IMR-90 (cell line): ENCODE measurements around the gene COL6A5. TPM values are rescaled to one million over a fixed set of nuclear protein-coding genes. Genes with fewer than 3 reads are reported as not detected.

ENCODE experiments used
- ATAC-seq: fragments of 200-7000 bp; cut with Tn5 transposase; 2 replicates; pipeline ENCODE4 v1.9.1; 2020; ENCODE audit warnings: low read depth, mild to moderate bottlenecking, moderate library complexity
- BruUV-seq: library from RNA; stranded (reverse); fragments of 400-500 nt; replicated peaks from 2 replicates; lab custom pipeline; 2021; lab: Mats Ljungman, UMichigan
- CTCF ChIA-PET: fragments of 300-600 bp; formaldehyde crosslinking; extraction: SDS; loops from one replicate; lab custom pipeline; 2021; ENCODE audit warnings: antibody characterized with exemption; lab: Yijun Ruan, JAX
- POLR2A ChIA-PET: fragments of 300-600 bp; sonication (Branson Sonifier 250); formaldehyde crosslinking; loops from one replicate; lab custom pipeline; 2022; ENCODE audit warnings: antibody characterized with exemption; ENCODE audit not compliant: unreplicated experiment; lab: Charles Lee
- DNase-seq: peaks from one replicate; pipeline ENCODE4 v3.0.0; 2013
- H2AFZ ChIP-seq: replicated peaks from 2 replicates; pipeline ENCODE3; 2013; ENCODE audit warnings: low read length, mild to moderate bottlenecking; ENCODE audit not compliant: poor library complexity
- H2AK5ac ChIP-seq: 2 replicates; pipeline ENCODE4 v1.6.1; 2013; ENCODE audit warnings: low read depth, low read length, inconsistent platforms
- H2AK9ac ChIP-seq: replicated peaks from 2 replicates; pipeline ENCODE3; 2013; ENCODE audit warnings: mild to moderate bottlenecking, low read depth, low read length, moderate library complexity; ENCODE audit not compliant: poor library complexity
- H2BK120ac ChIP-seq: 2 replicates; pipeline ENCODE4 v1.6.1; 2013; ENCODE audit warnings: low read depth, low read length, inconsistent platforms
- H2BK15ac ChIP-seq: 3 replicates; pipeline ENCODE4 v1.6.1; 2013; ENCODE audit warnings: low read depth, low read length, inconsistent platforms
- H2BK20ac ChIP-seq: 2 replicates; pipeline ENCODE4 v1.6.1; 2013; ENCODE audit warnings: low read depth, mild to moderate bottlenecking, inconsistent platforms, low read length, moderate library complexity
- H2BK5ac ChIP-seq: 2 replicates; pipeline ENCODE4 v1.6.1; 2013; ENCODE audit warnings: mild to moderate bottlenecking, low read depth, low read length, inconsistent platforms; ENCODE audit not compliant: poor library complexity, severe bottlenecking
- H3K14ac ChIP-seq: replicated peaks from 2 replicates; pipeline ENCODE4 v1.6.1; 2013; ENCODE audit warnings: low read depth, low read length, inconsistent platforms
- H3K18ac ChIP-seq: 2 replicates; pipeline ENCODE4 v1.6.1; 2013; ENCODE audit warnings: low read depth, low read length, control low read depth
- H3K23ac ChIP-seq: 2 replicates; pipeline ENCODE4 v1.6.1; 2013; ENCODE audit warnings: low read depth, low read length, inconsistent platforms
- H3K27ac ChIP-seq: 2 replicates; pipeline ENCODE4 v1.5.1; 2013; ENCODE audit warnings: mild to moderate bottlenecking, control low read depth, low read length; ENCODE audit not compliant: insufficient read depth
- H3K27me3 ChIP-seq: 2 replicates; pipeline ENCODE4 v1.6.1; 2013; ENCODE audit warnings: low read length; ENCODE audit not compliant: control insufficient read depth, insufficient read depth
- H3K36me3 ChIP-seq: 2 replicates; pipeline ENCODE4 v1.6.1; 2013; ENCODE audit warnings: low read length, mixed read lengths; ENCODE audit not compliant: control insufficient read depth, insufficient read depth
- H3K4ac ChIP-seq: 2 replicates; pipeline ENCODE4 v1.6.1; 2013; ENCODE audit warnings: low read depth, low read length, inconsistent platforms
- H3K4me1 ChIP-seq: 2 replicates; pipeline ENCODE4 v1.6.1; 2013; ENCODE audit warnings: low read length, mixed read lengths; ENCODE audit not compliant: control insufficient read depth, insufficient read depth
- H3K4me2 ChIP-seq: 2 replicates; pipeline ENCODE4 v1.6.1; 2013; ENCODE audit warnings: low read depth, mild to moderate bottlenecking, control low read depth, low read length, moderate library complexity
- H3K4me3 ChIP-seq: 2 replicates; pipeline ENCODE4 v1.5.1; 2013; ENCODE audit warnings: low read depth, mild to moderate bottlenecking, control low read depth, low read length, moderate library complexity; ENCODE audit not compliant: insufficient read depth
- H3K56ac ChIP-seq: 2 replicates; pipeline ENCODE4 v1.6.1; 2013; ENCODE audit warnings: low read length, inconsistent platforms; ENCODE audit not compliant: insufficient read depth; ENCODE audit errors: extremely low read depth
- H3K79me1 ChIP-seq, 2 experiments: 2 replicates each; pipeline ENCODE4 v1.6.1; 2013; ENCODE audit warnings: low read length in 2 of 2, inconsistent platforms in 1 of 2, low read depth in 1 of 2
- H3K9ac ChIP-seq: 2 replicates; pipeline ENCODE4 v1.6.1; 2013; ENCODE audit warnings: low read depth, low read length, control low read depth
- H3K9me1 ChIP-seq: 2 replicates; pipeline ENCODE4 v1.6.1; 2013; ENCODE audit warnings: low read length, inconsistent platforms; ENCODE audit not compliant: insufficient read depth
- H3K9me3 ChIP-seq: 2 replicates; pipeline ENCODE4 v1.6.1; 2013; ENCODE audit warnings: low read length; ENCODE audit not compliant: control insufficient read depth, insufficient read depth
- H4K20me1 ChIP-seq: 2 replicates; pipeline ENCODE4 v1.6.1; 2013; ENCODE audit warnings: low read length, inconsistent platforms; ENCODE audit not compliant: insufficient read depth
- H4K5ac ChIP-seq: 2 replicates; pipeline ENCODE4 v1.6.1; 2013; ENCODE audit warnings: mild to moderate bottlenecking, low read depth, low read length, control low read depth
- H4K8ac ChIP-seq, 2 experiments: 2 replicates each; pipeline ENCODE4 v1.6.1; 2013; ENCODE audit warnings: low read depth in 2 of 2, low read length in 2 of 2, control low read depth in 1 of 2, inconsistent platforms in 1 of 2
- H4K91ac ChIP-seq: 2 replicates; pipeline ENCODE4 v1.6.1; 2013; ENCODE audit warnings: low read depth, low read length, inconsistent platforms; ENCODE audit not compliant: insufficient read depth
- BHLHE40 ChIP-seq: fragments of 150-350 bp; IDR thresholded peaks from 2 replicates; pipeline ENCODE4 v1.6.1; 2016; ENCODE audit warnings: mild to moderate bottlenecking, low read depth, low read length
- CHD1 ChIP-seq: IDR thresholded peaks from 2 replicates; pipeline ENCODE4 v1.6.1; 2012; ENCODE audit warnings: low read depth, low read length, improper control_type of control experiment
- ELK1 ChIP-seq: fragments of 150-350 bp; IDR thresholded peaks from 2 replicates; pipeline ENCODE4 v1.6.1; 2016; ENCODE audit warnings: low read depth, mild to moderate bottlenecking, low read length, moderate library complexity, borderline replicate concordance
- FOS ChIP-seq: fragments of 150-350 bp; IDR thresholded peaks from 2 replicates; pipeline ENCODE4 v1.6.1; 2016; ENCODE audit warnings: low read depth, low read length
- MAFK ChIP-seq: IDR thresholded peaks from 2 replicates; pipeline ENCODE4 v1.6.1; 2012; ENCODE audit warnings: low read depth, low read length, improper control_type of control experiment
- MAZ ChIP-seq: IDR thresholded peaks from 2 replicates; pipeline ENCODE4 v1.6.1; 2012; ENCODE audit warnings: low read depth, mild to moderate bottlenecking, low read length, improper control_type of control experiment, moderate library complexity, borderline replicate concordance
- MXI1 ChIP-seq: IDR thresholded peaks from 2 replicates; pipeline ENCODE4 v1.6.1; 2012; ENCODE audit warnings: low read depth, mild to moderate bottlenecking, low read length, moderate library complexity, borderline replicate concordance
- NFE2L2 ChIP-seq: fragments of 150-350 bp; IDR thresholded peaks from 2 replicates; pipeline ENCODE4 v1.6.1; 2016; ENCODE audit warnings: low read depth, mild to moderate bottlenecking, low read length
- POLR2A ChIP-seq: IDR thresholded peaks from 2 replicates; pipeline ENCODE4 v1.6.1; 2012; ENCODE audit warnings: mild to moderate bottlenecking, low read depth, low read length
- RAD21 ChIP-seq: IDR thresholded peaks from 2 replicates; pipeline ENCODE4 v1.6.1; 2012; ENCODE audit warnings: low read length, improper control_type of control experiment
- RCOR1 ChIP-seq: IDR thresholded peaks from 2 replicates; pipeline ENCODE4 v1.6.1; 2012; ENCODE audit warnings: mild to moderate bottlenecking, low read length, improper control_type of control experiment; ENCODE audit not compliant: insufficient replicate concordance
- SMC3 ChIP-seq: fragments of 150-350 bp; IDR thresholded peaks from 2 replicates; pipeline ENCODE4 v1.6.1; 2016; ENCODE audit warnings: low read depth, mild to moderate bottlenecking, antibody characterized with exemption, low read length, moderate library complexity
- USF2 ChIP-seq: fragments of 150-350 bp; IDR thresholded peaks from 2 replicates; pipeline ENCODE4 v1.6.1; 2017; ENCODE audit warnings: mild to moderate bottlenecking, antibody characterized with exemption, low read length, low read depth
- dilution Hi-C: fragments of 300-500 bp; cut with HindIII; formaldehyde crosslinking; loops from one replicate; pipeline ENCODE4 v1.14.3; 2018; ENCODE audit warnings: low sequenced_read_pairs; ENCODE audit not compliant: unreplicated experiment
- in situ Hi-C: fragments of 300-500 bp; cut with MboI; formaldehyde crosslinking; loops from 3 replicates; pipeline ENCODE4 v1.14.3; 2019; ENCODE audit warnings: low sequenced_read_pairs, inconsistent platforms, mixed read lengths
- intact Hi-C: fragments of 100-400 bp; cut with micrococcal nuclease; formaldehyde crosslinking; loops from 2 replicates; pipeline ENCODE4 v1.10.0; 2022
- polyA plus RNA-seq, 3 experiments: library from polyadenylated mRNA; depleted of rRNA; stranded (reverse); fragments of >200 nt; gene quantifications; 2 replicates each; pipeline ENCODE4 v1.2.3, GENCODE V29; 2012; ENCODE audit warnings: low replicate concordance in 1 of 3
- total RNA-seq: library from RNA; depleted of rRNA; stranded (reverse); fragments of >200 nt; gene quantifications from 2 replicates; pipeline ENCODE4 v1.2.3, GENCODE V29; 2012

Gene COL6A5
- total and polyA plus RNA-seq, 2 of the 4 experiments (the other 2 are of a cell fraction): not detected

GRCh38 chr3:130312374-130312773 lies 33.1 kb upstream of the COL6A5 start:
- CTCF ChIA-PET: no interaction called here
- H2AFZ ChIP-seq: no peak overlapping the region
- no peaks in the 10 kb centered on the region for H3K9me1 ChIP-seq
- H3K9ac ChIP-seq: no peak overlapping the region
- no peak overlapping the region for H2AK5ac ChIP-seq
- H3K4ac ChIP-seq: no peak overlapping the region
- H2BK20ac ChIP-seq: no peak overlapping the region
- no peak overlapping the region for H4K5ac ChIP-seq
- dilution Hi-C loops: no loop called here
- H3K79me1 ChIP-seq: no peaks in the 10 kb centered on the region
- DNase-seq (no peak), ATAC-seq (no peak)
- no peak overlapping the region for H2AK9ac ChIP-seq
- H4K8ac ChIP-seq: no peak overlapping the region
- no peaks in the 10 kb centered on the region for H4K20me1 ChIP-seq
- H3K4me1 ChIP-seq: no peaks in the 10 kb centered on the region
- no peak overlapping the region for H3K4me3 ChIP-seq
- no peak overlapping the region for H3K14ac ChIP-seq
- H2BK120ac ChIP-seq: no peak overlapping the region
- in situ Hi-C loops: no loop called here
- H3K27ac ChIP-seq: no peak overlapping the region
- H3K27me3 ChIP-seq: no peaks in the 10 kb centered on the region
- no peak overlapping the region for H3K23ac ChIP-seq
- TF ChIP-seq MAZ: no peak
- no peak for TF ChIP-seq RAD21
- TF ChIP-seq ELK1: no peak
- TF ChIP-seq POLR2A: no peak
- no peak for TF ChIP-seq RCOR1
- no peak for TF ChIP-seq CHD1
- TF ChIP-seq SMC3: no peak
- TF ChIP-seq FOS: no peak
- TF ChIP-seq NFE2L2: no peak
- no peak for TF ChIP-seq MXI1
- TF ChIP-seq MAFK: no peak
- TF ChIP-seq BHLHE40: no peak
- no peak for TF ChIP-seq USF2
- no peak overlapping the region for H3K4me2 ChIP-seq
- no peaks in the 10 kb centered on the region for H3K36me3 ChIP-seq
- no TSS peak for BruUV-seq
- H2BK15ac ChIP-seq: no peak overlapping the region
- H4K91ac ChIP-seq: no peak overlapping the region
- no peaks in the 10 kb centered on the region for H3K9me3 ChIP-seq
- intact Hi-C loops: no loop called here
- POLR2A ChIA-PET: interaction anchor here (0.5 kb wide), 1 partner anchor 341 kb away, joined by 3 read pairs; no protein-coding TSS in a partner anchor
- H3K56ac ChIP-seq: no peak overlapping the region
- H2BK5ac ChIP-seq: no peak overlapping the region
- H3K18ac ChIP-seq: no peak overlapping the region
